GM18909 (cell line): ENCODE measurements around the gene RERE.
A peak's percentile ranks its signal among the peaks of the same experiment; 100 is the strongest.

Experiments
- ATAC-seq: cut with Tn5 transposase; IDR thresholded peaks from one replicate; pipeline ENCODE4 v1.9.1; 2021; ENCODE audit warnings: mild to moderate bottlenecking; ENCODE audit not compliant: unreplicated experiment, poor library complexity

RERE gene

DNA sequence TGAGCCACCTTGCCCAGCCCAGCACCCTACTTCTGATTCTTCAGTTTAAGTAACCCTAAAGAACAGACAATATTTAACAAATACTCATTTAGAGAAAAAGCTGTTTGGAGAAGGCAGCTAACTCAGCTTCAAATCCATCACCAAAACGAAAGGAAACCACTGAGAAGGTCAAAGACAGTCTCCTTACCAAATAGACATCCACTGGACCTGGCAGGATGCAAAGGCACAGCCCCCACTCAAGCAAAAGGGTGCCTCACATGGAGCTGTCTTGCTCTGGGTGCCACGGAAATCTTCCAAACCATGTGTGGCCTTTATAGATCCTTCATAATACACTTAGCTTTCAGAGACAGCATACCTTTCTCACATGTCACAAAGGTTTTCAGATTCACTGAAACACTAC is 165.5 kb downstream of the RERE start:
- ATAC-seq = no peak

DNA sequence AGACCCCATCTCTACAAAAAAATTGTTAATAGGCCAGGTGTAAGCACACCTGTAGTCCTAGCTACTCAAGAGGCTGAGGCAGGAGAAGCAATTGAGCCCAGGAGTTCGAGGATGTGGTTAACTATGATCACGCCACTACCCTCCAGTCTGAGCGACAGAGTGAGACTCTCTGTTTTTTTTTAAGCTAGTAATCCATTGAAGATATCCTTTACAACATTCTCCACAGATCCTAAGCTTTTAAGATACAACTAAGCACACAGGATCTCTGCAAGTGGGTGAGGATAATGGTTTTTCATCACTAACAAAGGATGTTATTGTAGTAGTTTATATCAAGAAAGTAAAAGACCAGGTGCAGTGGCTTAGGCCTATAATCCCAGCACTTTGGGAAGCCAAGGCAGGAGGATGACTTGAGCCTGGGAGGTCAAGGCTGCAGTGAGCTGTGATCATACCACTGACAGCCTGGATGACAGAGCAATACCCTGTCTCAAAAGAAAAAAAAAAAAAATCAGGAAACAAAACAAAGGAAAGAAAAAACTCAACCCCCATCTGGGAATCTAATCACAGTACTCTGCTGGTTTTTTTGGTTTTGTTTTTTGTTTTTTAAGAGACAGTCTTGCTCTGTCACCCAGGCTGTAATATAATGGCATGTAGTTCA is 166.1 kb downstream of the RERE start:
- no peak for ATAC-seq

DNA sequence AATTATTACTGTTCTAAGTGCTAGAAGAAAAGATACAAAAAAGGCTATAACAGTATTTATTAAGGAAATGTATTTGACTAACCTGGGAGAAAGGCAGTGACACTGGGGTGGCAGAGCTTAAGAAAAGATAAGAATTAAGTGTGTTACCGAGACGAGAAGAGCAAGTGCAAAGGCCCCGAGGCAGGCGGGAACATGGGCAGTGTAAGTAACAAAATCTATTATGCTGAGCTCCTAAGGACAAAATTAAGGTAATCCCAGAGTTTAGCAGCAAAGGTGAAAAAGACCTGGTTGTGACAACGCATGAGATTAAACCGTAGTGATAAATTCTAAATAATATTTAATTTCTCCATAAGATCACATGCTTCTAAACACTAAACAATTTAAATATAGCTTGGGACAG is 167.6 kb downstream of the RERE start:
- no peak for ATAC-seq

- ATAC-seq = no peak
These were observed 168.4 kb downstream of the RERE start for GRCh38 chr1:8649027-8649426.

GRCh38 chr1:8646996-8647395 is 170.4 kb downstream of the RERE start:
- no peak for ATAC-seq

GRCh38 chr1:8646189-8646588 is 171.3 kb downstream of the RERE start:
- ATAC-seq = no peak

GRCh38 chr1:8643542-8644536 is 173.6 kb downstream of the RERE start:
- peak; percentile 77 for ATAC-seq

- ATAC-seq = no peak
These were observed 175.3 kb downstream of the RERE start for GRCh38 chr1:8642114-8642513.

GRCh38 chr1:8641377-8641997 is 176.0 kb downstream of the RERE start:
- no peak for ATAC-seq

GRCh38 chr1:8640950-8641349 is 176.5 kb downstream of the RERE start:
- ATAC-seq = no peak

DNA sequence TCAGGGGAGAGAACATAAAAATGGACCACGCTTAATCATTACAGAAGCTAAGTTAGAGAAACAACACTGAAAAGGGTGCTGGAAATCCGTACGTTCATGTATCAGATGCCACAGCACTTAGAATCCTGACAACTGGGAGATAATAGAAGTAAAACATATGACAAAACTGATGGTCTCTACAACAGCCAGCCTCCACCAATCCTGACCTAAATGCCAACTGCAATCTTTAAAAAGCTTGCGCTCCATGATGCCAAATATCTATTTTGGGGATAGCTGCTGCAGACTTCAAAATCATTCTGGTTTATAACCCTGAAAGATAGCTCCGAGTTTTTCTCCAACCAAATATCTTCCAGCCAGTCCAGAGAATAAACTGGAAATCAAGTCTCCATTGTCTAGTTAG is 178.3 kb downstream of the RERE start:
- no peak for ATAC-seq

DNA sequence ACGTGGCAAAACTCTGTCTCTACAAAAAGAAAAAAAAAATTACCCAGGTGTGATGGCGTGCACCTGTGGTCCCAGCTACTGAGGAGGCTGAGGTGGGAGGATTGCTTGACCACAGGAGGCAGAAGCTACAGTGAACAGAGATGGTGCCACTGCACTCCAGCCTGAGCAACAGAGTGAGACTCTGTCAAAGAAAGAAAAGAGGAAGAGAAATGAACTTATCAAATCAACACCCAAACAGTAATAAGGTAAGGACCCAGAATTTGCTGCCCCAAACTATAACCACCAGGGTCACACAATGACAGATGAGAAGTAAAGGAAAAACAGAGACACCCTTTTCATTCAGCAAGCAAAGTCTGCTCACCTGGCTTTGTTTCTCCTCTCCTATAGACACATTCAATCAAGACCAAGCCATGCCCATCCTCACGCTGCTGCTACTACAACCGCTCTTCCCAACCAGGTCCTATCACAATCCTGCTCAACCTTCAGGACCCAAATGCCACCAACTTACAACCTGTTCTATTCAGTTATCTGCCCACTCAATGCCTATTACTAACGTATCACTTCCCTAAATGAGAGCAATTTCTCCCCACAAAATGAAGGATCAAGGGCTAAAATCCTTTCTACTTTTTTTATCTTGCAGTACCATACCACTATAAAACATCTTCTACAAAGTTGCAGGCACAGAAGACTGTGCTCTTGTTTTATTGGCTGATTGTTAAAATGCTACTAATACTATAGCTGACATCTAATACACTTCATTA is 183.5 kb downstream of the RERE start:
- no peak for ATAC-seq

DNA sequence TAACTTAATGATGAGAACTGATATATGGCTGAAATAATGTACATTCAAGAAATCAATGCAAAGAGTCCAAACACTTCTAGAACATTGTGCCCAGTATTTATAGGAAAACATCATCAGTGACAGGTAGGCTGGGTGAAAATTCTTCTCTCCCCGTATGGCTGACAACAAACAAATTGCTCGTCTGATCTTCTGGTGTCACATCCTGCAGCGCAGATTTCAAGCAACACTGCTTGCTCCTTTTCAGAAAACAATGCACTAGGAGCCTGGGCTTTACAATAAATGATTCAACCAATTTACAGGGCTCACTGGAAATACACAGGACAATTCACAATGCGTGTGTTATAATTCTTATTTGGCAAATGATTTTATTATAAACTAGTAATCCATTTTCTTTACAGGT is 185.3 kb downstream of the RERE start:
- no peak for ATAC-seq

DNA sequence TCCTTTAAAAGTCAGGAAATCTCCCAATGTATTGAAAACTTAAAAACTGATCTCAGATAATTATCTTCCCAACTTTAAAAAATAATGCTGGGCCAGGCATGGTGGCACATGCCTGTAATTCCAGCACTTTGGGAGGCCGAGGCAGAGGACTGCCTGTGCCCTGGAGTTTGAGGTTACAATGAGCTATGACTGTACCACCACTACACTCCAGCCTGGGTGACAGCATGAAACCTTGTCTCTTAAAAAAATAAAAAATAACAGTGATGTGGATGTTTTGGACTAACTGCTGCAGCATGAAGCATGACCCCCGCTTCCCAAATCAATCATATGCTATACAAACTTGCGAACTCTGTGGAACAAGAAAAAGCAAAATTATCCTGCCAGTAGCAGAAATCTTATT is 186.3 kb downstream of the RERE start:
- no peak for ATAC-seq

DNA sequence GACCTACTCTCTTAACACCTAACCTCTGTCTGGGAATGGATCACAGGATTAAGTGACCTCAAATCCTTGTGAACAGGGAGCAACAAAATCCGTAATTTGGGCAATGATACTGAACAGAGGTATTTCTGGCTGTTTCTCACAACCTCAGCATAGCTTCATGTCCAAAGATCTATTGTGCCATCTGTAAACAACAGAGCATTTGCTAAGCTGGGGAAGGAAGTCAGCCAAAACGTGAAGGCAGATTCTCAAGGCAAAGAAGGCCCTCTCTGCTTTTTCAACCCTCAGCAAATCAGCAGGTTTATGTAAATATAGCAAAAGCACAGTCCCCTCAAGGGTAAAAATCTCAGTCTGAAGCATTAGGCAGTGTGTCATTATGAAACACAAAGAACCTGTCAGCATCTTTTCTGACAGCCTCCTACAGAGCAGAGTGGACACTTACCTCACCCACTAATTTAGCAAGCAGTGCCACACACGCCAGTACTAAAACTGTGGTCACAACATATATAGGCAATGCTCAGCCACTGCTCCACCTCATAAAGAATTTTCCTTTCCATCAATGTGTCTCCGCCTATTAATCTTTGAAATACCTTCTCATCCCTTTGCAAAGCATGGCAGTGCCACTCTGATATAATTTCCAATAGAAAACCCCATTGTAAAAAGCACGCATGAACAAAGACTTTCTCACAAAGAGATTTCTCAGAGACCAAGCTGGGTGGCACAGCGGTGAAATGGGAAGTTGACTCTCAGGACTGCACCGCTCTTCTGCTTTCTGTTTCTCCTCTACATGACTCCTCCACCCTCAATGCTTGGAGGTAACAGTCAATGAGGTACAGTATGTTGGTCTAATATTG is 188.0 kb downstream of the RERE start:
- ATAC-seq = peak; percentile 70

- no peak for ATAC-seq
These were observed 188.8 kb downstream of the RERE start for GRCh38 chr1:8628606-8629005.

GRCh38 chr1:8627728-8628127 is 189.7 kb downstream of the RERE start:
- no peak for ATAC-seq

GRCh38 chr1:8625981-8626898 is 191.2 kb downstream of the RERE start:
- no peak for ATAC-seq

DNA sequence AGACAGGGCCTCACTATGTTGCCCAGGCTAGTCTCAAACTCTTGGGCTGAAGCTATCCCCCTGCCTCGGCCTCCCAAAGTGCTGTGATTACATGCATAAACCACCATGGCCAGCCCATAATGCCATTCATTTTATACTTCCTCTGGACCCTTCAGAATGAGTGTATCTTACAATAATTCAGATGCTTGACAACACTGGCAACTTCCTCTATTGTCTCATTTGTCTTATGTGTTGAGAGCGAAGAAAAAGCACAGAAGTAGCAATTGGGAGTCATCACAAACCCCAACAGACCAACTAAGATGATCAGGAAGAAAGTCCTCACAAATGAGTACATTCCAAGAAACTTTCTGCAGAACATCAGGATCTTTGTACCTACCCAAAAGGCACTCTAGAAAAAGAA is 191.9 kb downstream of the RERE start:
- ATAC-seq = no peak
